Heart right ventricle (tissue), 16 donors: ENCODE data around the gene YIPF3. TPM values are rescaled to one million over a fixed set of nuclear protein-coding genes. Genes with fewer than 3 reads are reported as not detected.
"Not testable (repeated sequence)": the region's sequence is repeated elsewhere in the genome, so short reads cannot be mapped to it uniquely, and the experiment has no call there.

Experiments
- ATAC-seq, 8 donors: fragments of 200-7000 bp; cut with Tn5 transposase; one replicate each; pipeline ENCODE4 v1.9.1; 2020; ENCODE audit warnings: mild to moderate bottlenecking in 8 of 8, moderate library complexity in 8 of 8, moderate number of reproducible peaks in 1 of 8
- DNase-seq, 2 donors: peaks; one replicate each; pipeline ENCODE4 v3.0.0-alpha.2; 2020
- H3K27ac ChIP-seq, 10 donors: fragments of 200-600 bp; sonication (generic) in 2 of 10; one replicate each; pipeline versions ENCODE4 v1.5.0 to v1.8.0; 2020 to 2022; ENCODE audit warnings: mild to moderate bottlenecking in 3 of 10
- H3K27me3 ChIP-seq, 7 donors: fragments of 200-600 bp; one replicate each; pipeline ENCODE4 v1.8.0; 2021 to 2022; ENCODE audit warnings: mild to moderate bottlenecking in 2 of 7
- H3K36me3 ChIP-seq, 9 donors: fragments of 200-600 bp; sonication (generic) in 1 of 9; one replicate each; pipeline versions ENCODE4 v1.5.0 to v1.8.0; 2020 to 2022; ENCODE audit warnings: mild to moderate bottlenecking in 2 of 9
- H3K4me1 ChIP-seq, 9 donors: fragments of 200-600 bp; sonication (generic) in 1 of 9; one replicate each; pipeline versions ENCODE4 v1.5.0 to v1.8.0; 2020 to 2022; ENCODE audit warnings: mild to moderate bottlenecking in 4 of 9
- H3K4me3 ChIP-seq, 10 donors: fragments of 200-600 bp; sonication (generic) in 2 of 10; one replicate each; pipeline versions ENCODE4 v1.5.0 to v1.8.0; 2020 to 2022; ENCODE audit warnings: mild to moderate bottlenecking in 7 of 10, moderate library complexity in 2 of 10
- H3K9me3 ChIP-seq, 11 donors: fragments of 200-600 bp in 10 of 11; sonication (generic) in 2 of 11; one replicate each; pipeline versions ENCODE4 v1.5.0 to v1.8.0; 2013 to 2022; ENCODE audit warnings: mild to moderate bottlenecking in 2 of 11, control low read depth in 1 of 11, moderate library complexity in 1 of 11
- CTCF ChIP-seq, 9 donors: fragments of 200-600 bp; sonication (generic) in 2 of 9; IDR thresholded peaks; one replicate each; pipeline versions ENCODE4 v1.5.0 to v1.8.0; 2021 to 2022; ENCODE audit warnings: antibody characterized with exemption in 9 of 9, mild to moderate bottlenecking in 5 of 9, moderate library complexity in 1 of 9
- WGBS, 2 donors: extraction: QIAGEN DNeasy Blood & Tissue Kit; methylation state at CpG; one replicate each; pipeline ENCODE4 v1.1.7; 2013; ENCODE audit warnings: inconsistent platforms in 1 of 2; 5-methylcytosine and 5-hydroxymethylcytosine counted together
- intact Hi-C, 10 donors: fragments of 100-400 bp; cut with DNase I; formaldehyde crosslinking; loops; one replicate each; pipeline versions ENCODE4 v1.11.1 to v1.14.2; 2022
- polyA plus RNA-seq, 2 donors: library from polyadenylated mRNA; stranded (reverse); fragments of 200-250 nt; gene quantifications; one replicate each; pipeline ENCODE4 v1.2.3, GENCODE V29; 2013
- total RNA-seq, 10 donors: library from RNA; stranded (reverse); fragmentation: NEBNext Ultra II Directional in 3 of 10; extraction: Animal tissue kit (Norgen Biotek cat#: 25700) in 3 of 10; gene quantifications; one replicate each; pipeline versions ENCODE4 v1.2.1 to v1.2.4, GENCODE V29; 2021 to 2023
- donor health status: Arrhythmogenic right ventricular cardiomyopathy.
- donor health status: ischemic (EF 13 %, LVEDD 7.1; RV severe dilation, severe dysfunction).
- donor health status: healthy with polysubstance abuse.
- donor health status: DM: no; HTN: yes; CAD: no.
- donor health status: DM: no; HTN: no; CAD: no.
- donor health status: ischemic (EF 25% LVEDD 6.9; RV normal size, moderate dysfunction).
- donor health status: ischemic (EF 25% LVEDD 5.7; RV mildly dilated, moderate dysfunction).
- donor health status: healthy.
- donor health status: DM: yes; HTN: yes; CAD: no.
- donor health status: Ischemic cardiomyopathy.
- donor health status: ischemic (EF 35%, LVEDD 5.7; RV mildly dilated, moderate dysfunction).
- donor health status: nonischemic (EF 11% LVEDD 7.7; RV severe dilation, severe dysfunction).
- donor health status: DM: yes; HTN: yes; CAD: no.
- donor health status: PGD.
- donor health status: ischemic (EF 29% LVEDD 5.4; RV normal size, mild dysfunction).
- donor health status: nonischemic (EF 23%, LVEDD 6.1; RV moderate dilation, normal function).

Gene YIPF3
- total and polyA plus RNA-seq, 12 donors = 50.3 to 115 (median 69.0) TPM

GRCh38 chr6:43544461-43544860 is 27.7 kb upstream of the YIPF3 start:
- no peak for TF ChIP-seq CTCF (IDR thresholded peaks at IDR 0.05)
- Histone ChIP-seq H3K9me3 (no peaks in the 10 kb centered on the region), H3K27ac (no peak overlapping the region), H3K27me3 (no peaks in the 10 kb centered on the region), H3K4me1 (no peaks in the 10 kb centered on the region), H3K4me3 (no peak overlapping the region), H3K36me3 (peaks cover 0 to 100% (median 57%) of the 10 kb centered on the region in 9 donors)
- 69 to 70% methylated on average over 4 of the region's 4 CpGs for WGBS, 2 donors
- intact Hi-C loops = no loop called here
- no peak for DNase-seq
- ATAC-seq = no peak

DNA sequence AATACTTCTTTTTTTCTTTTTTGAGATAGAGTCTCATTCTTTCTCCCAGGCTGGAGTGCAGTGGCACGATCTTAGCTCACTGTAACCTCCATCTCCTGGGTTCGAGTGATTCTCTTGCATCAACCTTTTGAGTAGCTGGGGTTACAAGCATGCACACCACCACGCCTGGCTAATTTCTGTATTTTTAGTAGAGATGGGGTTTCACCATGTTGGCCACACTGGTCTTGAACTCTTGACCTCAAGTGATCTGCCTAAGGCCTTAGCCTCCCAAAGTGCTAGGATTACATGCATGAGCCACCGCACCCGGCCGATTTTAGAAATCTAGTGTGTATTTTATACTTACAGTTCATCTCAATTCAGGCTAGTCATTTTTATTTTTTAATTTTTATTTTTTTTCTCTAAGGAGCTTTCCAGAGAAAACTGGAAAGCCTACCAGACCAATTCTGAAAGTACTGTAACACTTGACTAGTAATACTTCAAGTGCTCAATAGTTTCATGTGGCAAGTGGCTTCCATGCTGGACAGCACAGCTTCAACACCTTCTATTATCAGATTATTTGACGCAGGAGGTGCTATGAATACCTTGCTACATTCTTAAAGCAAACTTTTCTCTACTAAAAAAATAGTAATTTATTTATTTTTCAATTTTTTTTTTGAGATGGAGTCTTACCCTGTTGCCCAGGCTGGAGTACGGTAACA is 25.2 kb upstream of the YIPF3 start:
- intact Hi-C loops = no loop called here
- 94 to 97% methylated on average over 8 of the region's 8 CpGs for WGBS, 2 donors
- no peaks in the 10 kb centered on the region for H3K4me1 ChIP-seq
- H3K27me3 ChIP-seq = no peaks in the 10 kb centered on the region
- H3K9me3 ChIP-seq = no peaks in the 10 kb centered on the region
- peaks cover 0 to 99% (median 32%) of the 10 kb centered on the region in 9 donors for H3K36me3 ChIP-seq
- ATAC-seq = no peak
- H3K4me3 ChIP-seq = no peak overlapping the region
- H3K27ac ChIP-seq = no peak overlapping the region
- DNase-seq = no peak
- no peak for TF ChIP-seq CTCF (IDR thresholded peaks at IDR 0.05)

- WGBS, 2 donors = 95 to 98% methylated on average over 5 of the region's 5 CpGs
- TF ChIP-seq CTCF (IDR thresholded peaks at IDR 0.05) = no peak
- Histone ChIP-seq H3K4me3 (no peak overlapping the region), H3K4me1 (no peaks in the 10 kb centered on the region), H3K9me3 (no peaks in the 10 kb centered on the region), H3K36me3 (peaks cover 0 to 97% (median 28%) of the 10 kb centered on the region in 9 donors), H3K27ac (no peak overlapping the region), H3K27me3 (no peaks in the 10 kb centered on the region)
- intact Hi-C loops = no loop called here
- no peak for DNase-seq
- ATAC-seq = no peak
Observed at GRCh38 chr6:43540507-43540906, 23.8 kb upstream of the YIPF3 start.

DNA sequence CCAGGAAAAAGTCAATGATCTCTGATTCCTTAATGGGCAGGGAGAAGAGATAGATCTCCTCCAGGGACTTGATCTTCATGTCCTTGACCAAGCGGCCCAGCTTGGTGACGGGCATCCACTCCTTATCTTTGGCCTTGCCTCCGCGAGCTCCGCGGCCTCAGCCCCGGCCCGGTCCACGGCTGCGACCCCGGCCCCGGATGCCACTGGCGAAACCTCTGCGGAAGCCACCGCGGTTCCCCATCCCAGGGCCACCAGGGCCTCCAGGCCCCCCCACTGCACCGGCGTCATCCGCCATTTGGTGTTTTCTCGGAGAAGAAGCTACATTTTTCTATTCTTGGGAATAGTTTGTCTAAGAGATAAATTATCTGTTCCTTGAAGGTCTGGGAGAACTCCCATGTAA is 22.7 kb upstream of the YIPF3 start:
- H3K27ac ChIP-seq, H3K9me3 ChIP-seq, H3K4me1 ChIP-seq, DNase-seq, ATAC-seq, H3K27me3 ChIP-seq, intact Hi-C loops, H3K4me3 ChIP-seq: not testable (repeated sequence)
- H3K36me3 ChIP-seq = peaks cover 0 to 97% (median 17%) of the 10 kb centered on the region in 9 donors
- 96 to 97% methylated on average over 20 of the region's 20 CpGs for WGBS, 2 donors

- intact Hi-C loops, H3K27ac ChIP-seq, H3K27me3 ChIP-seq, H3K4me1 ChIP-seq, DNase-seq, ATAC-seq, H3K9me3 ChIP-seq, H3K4me3 ChIP-seq: not testable (repeated sequence)
- H3K36me3 ChIP-seq = peaks cover 0 to 96% (median 12%) of the 10 kb centered on the region in 9 donors
- 96% methylated on average over 14 to 15 of the region's 17 CpGs for WGBS, 2 donors
Observed at GRCh38 chr6:43538986-43539385, 22.3 kb upstream of the YIPF3 start.
